HG03097 (cell line): ENCODE data around the gene TAPT1.
"Not testable (repeated sequence)": the region's sequence is repeated elsewhere in the genome, so short reads cannot be mapped to it uniquely, and the experiment has no call there.

Experiments used
- ATAC-seq: cut with Tn5 transposase; IDR thresholded peaks from one replicate; pipeline ENCODE4 v1.9.1; 2021; ENCODE audit not compliant: unreplicated experiment, low FRiP score

TAPT1 gene, protein sequence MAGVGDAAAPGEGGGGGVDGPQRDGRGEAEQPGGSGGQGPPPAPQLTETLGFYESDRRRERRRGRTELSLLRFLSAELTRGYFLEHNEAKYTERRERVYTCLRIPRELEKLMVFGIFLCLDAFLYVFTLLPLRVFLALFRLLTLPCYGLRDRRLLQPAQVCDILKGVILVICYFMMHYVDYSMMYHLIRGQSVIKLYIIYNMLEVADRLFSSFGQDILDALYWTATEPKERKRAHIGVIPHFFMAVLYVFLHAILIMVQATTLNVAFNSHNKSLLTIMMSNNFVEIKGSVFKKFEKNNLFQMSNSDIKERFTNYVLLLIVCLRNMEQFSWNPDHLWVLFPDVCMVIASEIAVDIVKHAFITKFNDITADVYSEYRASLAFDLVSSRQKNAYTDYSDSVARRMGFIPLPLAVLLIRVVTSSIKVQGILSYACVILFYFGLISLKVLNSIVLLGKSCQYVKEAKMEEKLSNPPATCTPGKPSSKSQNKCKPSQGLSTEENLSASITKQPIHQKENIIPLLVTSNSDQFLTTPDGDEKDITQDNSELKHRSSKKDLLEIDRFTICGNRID

DNA sequence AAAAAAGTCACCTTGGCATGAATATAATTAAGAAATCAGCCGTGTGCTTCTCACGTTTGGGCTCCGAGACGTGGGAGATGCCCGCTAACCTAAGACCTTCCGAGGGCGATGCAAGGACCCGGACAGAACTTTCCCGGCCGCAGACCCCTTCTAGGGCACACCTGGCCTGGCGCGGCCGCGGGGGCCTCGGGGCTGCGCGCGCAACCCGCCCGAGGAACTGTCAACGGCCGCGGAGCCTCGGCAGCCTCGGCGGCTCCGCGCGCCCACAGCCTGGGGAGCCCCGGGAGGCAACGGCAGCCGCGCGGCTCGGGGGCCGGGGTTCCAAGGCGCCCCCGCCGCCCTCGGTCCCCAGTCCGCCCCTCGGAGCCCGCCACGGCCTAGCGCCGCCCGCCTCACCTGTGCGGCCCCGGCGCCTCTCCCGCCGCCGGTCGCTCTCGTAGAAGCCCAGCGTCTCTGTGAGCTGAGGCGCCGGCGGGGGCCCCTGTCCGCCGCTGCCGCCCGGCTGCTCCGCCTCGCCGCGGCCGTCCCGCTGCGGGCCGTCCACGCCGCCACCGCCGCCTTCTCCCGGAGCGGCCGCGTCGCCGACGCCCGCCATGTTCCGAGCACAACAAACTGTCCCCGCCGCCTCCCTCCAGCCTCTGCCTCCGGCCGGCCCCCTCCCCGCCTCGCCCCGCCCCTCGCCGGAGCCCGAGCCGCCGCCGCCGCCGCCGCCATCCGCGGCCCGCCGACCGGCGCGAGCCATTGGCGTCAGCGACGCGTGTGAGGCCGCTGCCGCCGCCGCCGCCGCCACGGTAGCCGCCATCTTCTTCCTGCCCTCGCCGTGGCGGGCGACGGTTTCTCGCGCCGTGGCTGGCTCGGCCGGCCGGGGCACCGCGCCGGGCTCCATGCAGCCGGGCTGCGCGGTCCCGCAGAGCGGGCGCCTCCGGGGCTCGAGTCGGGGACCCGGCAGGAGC is at the start of gene TAPT1:
TSS of gene TAPT1 (minus strand) at position 609 of the 953 bp plus-strand sequence. CDS start at position 595, 14 bp downstream.
- peak; percentile 67 for ATAC-seq

DNA sequence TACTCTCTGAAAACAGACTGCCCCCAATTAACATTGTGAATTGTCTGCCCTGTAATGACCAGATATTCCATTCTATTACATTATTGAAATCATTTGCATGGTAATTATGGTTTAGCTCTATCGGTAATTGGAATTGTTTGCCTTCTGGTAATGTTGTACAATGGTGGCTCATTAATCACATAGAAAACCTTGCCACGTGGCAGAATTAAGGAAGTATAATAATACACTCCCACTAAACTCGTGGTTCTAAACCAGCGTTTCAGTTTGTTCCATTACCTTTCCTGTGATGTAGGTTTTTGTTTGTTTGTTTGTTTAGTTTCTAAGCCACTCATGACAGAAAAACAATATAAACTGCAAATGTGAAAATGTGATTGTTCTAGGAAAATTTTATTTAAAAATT is 45.1 kb upstream of the TAPT1 start:
- ATAC-seq: no peak

DNA sequence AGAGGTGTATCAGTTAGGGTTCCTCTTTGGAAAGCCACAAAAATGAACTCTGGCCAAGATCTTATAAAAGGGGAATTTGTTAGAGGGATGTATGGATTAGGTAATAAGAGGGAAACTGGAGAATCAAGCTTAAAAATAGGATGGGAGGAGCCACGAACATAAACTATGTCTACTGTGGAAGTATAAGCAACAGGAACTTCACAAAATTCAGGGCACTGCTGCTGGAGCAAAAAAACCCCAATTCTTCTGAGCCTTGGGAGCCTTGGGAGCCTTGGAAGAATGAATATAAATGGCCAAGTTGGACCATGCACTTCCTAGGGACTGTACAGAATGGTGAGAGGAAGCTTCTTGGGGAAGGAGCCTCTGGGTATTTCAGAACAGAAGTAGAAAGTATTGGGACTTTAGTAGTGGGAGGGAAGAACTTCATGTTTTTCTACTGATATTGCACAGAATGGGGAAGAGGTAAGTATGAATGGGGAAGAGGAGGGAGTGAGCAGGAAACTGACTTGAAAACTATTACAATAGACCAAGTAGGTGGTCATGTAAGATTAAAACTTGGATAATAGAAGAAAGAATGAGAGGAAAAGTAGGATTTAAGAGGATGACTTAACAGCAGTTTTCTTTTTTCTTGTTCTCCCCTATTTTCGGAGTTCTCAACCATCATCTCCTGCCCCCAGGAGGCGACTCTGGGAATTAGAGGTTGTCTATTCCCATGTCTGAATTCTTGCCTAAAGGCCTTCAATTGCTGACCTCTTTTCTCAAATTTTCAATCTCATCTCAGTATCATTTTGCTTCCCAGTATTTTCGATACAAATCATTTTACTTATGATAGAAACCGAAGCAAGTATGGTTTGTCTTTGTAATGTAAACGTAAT is 44.4 kb upstream of the TAPT1 start:
- no peak for ATAC-seq

DNA sequence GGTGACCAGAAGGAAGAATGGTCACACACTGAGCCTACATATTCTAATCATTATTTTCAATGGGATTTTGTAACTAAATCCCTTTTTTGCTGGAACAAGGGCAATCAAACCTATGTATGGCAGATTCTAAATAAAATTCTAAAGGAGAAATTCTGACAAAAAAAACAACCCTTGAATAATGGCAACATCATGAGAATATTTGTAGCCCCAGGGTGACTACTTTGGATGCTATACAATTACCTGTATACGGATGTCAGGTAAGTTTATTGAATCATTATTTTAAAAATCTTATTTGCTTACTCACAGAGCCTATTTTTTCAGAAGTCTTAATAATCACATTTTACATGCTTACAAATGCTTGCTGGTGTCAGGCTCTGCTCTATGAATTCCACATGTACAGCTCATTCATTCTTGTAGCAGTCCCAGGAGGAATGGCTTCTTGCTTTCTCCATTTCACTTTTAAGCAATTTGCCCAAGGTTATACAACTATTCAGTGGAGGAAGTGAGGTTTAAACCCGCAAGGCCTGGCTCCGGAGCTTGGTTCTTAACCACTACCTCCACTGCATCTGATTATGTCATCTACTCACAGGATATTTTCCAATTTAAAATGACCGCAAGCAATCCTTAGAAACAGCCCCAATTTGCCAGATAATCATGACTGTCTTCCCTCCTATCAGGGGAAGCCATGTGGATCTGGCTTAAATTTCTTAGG is 43.6 kb upstream of the TAPT1 start:
- ATAC-seq: not testable (repeated sequence)

DNA sequence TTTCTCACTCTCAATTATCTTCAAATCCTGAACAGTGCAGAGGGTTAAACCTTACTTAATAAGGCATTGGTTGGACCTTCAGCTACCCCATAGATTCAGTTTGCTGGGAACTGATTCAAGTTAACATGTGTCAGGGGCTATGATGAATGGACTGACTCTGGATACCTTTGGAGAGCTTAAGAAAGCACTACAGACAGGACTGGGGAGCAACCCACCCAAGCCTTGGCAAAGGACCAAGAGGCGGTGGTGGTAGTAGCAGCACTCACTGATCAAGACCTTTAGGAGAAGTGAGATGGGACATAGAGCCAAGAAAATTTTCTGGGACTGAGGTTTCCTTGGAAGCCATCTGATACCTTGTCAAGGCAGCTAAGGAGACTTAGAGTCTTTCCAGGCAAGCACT is 43.0 kb upstream of the TAPT1 start:
- no peak for ATAC-seq

DNA sequence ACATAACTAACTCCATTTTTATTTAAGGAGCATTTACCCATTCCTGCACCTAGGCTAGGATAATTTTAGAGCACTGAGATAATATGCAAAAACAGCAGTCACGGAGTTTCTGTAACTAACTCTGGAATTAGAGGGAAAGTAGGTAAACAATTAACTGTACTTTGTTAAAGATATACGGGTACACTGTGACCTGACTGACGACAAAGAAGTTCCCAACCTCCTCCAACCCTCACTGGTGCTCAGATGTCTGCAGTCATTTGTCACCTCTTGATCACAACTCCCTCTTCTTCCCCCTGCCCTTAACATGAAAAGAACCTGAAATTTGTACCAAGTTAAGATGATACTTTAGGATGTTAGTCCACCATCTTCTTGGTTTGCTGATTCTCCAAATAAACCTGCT is 42.0 kb upstream of the TAPT1 start:
- ATAC-seq: no peak

DNA sequence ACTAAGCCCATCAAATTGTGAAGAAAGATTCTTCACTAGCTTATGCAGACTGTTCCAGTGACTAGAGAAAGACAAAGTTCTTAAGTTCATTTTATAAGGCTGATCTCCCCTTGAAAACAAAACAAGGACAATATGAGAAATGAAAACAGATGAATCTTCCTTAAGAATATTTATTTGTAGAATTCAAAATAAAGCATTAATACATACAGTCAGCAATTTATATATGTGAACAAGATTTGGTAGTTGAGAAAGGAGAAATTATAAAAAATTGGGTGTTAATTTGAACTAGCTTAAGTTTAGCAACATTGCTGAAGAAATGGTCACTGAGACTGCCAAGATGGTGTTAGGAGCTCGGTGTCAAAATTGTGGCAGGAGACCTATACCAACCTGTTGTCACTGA is 41.4 kb upstream of the TAPT1 start:
- ATAC-seq: no peak

DNA sequence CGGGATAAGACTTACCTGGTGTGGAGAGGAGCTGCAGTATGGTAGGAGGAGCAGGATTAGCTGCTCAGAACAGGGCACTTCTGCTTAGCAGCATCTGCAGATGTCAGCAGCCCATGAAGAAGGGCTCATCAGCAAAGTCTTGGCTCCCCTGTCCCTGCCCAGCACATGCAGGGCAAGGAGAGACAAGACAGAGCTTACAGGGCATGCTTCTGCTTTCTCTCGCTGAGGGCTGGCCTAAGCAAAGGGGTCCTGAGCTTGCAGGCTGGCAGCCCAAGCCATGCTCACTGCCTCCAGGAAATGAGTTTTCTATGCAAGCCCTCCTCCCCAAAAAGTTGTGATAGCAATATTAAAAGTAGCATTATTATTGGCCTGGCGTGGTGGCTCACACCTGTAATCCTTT is 39.5 kb upstream of the TAPT1 start:
- ATAC-seq: no peak

DNA sequence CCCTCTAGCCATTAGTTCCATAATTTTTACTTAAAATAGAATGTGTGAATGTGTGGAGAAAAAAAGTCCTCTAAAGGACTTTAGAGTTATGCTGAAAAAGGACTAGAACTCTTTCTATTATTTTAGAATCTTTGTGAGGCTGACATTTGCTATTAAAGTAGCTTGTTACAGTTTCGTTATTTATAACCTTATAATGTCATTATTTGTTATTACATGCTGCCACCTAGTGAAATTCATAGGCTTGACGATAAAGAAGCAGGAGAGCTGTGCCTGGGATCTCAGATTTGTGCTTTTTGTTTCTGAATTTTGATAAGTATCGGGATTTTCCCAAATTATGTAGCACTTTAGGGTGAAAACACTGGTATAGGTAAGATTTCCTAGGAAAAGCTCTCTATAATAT is 38.5 kb upstream of the TAPT1 start:
- no peak for ATAC-seq

DNA sequence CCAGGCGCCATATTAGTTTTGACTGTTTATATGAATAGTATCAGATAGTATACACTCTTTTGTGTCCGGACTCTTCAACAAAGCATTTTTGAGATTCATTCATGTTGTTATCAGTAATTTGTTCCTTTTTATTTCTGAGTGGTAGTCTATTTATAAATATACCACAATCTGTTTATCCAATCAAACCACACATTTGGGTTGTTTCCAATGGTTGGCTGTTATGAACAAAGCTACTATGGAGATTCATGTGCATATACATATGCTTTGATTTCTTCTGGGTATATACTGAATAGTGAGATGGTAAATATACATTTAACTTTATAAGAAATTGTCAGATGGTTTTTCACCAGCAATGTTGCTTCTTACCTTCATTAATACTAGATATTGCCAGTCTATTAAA is 36.8 kb upstream of the TAPT1 start:
- ATAC-seq: no peak

DNA sequence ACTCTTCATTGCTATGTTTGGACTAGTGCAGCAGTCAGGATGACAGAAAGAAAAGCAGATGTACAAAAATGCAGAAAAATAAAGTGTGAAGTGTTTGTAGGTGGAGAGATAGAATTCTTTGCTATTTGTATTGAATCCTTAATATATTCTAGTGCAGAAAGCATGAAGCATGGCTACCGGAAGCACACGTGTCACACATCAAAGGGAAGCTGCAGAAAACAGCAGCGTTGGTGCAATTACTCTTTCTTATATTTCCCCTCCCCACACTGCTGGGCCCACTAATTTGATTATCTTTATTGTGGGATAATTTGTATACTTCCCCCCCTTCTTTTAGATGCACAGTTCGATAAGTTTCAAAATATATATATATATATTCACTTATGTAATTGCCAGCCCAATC is 35.9 kb upstream of the TAPT1 start:
- no peak for ATAC-seq

DNA sequence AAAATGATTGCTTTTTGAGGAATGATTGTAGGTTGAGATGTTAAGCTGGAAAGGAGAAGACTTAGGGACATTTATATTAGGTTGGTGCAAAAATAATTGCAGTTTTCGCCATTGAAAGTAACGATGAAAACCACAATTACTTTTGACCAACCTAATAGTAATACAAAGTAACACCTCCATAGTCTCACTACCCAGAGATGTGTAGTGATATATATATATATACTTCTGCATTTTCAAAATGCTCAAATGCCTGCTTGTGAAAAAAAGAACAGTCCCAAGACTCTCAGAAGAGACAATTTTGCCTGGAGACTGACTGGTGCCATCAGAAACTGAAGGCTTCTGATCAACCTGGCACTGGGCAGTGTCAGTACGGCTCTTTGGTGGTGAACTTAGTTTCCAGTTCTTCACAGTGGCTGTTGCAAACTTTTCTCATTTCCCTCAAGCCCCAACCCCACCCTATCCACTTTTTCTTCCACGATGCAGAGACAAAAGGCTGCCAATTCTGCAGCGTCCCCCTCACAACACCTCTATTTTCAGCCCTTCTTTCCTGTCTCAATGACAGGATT is 35.1 kb upstream of the TAPT1 start:
- no peak for ATAC-seq

DNA sequence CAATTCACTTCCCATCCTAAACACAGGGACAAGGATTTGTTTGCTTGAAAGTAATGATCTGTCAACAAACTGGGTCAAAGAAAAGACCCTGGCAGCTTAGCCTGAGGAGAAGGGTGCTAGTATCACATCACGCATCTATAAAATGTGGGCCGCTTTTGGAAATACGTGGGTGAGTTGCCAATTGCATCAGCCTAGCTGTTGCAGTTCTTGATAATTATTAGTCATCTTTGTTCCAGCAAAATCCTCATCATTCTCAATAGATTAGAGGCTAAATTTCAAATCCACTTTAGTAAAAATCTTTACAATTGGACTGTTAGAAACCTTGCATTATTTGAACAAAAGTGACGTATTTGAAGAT is 33.6 kb upstream of the TAPT1 start:
- no peak for ATAC-seq

DNA sequence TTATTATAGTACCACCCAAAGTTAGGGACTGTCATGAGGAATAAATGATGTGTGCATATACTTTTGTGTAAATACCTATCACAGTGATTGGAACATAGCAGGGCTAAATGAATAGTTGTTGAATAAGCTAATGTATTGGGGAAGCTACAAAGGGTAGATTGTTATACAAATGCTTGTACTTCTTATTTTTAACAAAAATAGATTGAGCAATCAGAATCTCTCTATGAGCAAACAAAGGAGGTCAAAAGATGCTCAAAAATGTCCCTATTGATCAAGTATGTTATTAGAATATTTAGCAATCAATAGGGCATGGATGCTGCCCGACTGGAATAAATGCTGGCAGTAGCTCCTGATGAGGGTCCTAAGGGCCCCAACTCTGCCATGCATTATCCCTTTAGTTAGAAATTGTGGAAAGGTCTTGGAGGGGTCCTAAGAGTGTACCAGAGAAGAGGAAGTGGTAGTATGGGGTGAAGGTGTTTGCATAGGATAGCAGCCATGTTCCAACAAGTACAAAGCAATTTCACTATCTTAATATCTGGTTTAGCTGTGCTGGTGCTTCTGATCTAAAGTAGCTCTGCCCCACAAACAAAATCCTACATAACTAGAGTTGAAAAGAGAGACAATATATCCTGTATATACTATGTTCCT is 33.1 kb upstream of the TAPT1 start:
- no peak for ATAC-seq

DNA sequence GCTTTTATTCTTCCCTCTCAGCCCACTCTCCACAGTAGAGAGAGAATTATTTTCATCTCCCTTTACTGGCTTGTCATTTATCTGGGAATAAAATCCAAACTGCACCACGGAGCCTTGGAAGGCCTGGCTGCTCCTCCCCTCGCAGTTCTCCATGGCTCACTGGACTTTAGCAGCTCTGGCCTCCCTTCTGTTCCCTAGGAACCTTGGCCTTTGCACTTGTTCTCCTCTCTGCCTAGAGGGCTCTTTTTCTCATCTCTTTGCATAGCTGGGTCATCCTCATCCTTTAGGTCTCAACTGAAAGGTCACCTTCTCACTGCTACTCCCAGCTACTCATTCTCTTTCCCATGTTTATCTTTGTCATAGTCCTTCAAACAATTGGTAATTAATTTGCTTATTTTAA is 31.3 kb upstream of the TAPT1 start:
- no peak for ATAC-seq

DNA sequence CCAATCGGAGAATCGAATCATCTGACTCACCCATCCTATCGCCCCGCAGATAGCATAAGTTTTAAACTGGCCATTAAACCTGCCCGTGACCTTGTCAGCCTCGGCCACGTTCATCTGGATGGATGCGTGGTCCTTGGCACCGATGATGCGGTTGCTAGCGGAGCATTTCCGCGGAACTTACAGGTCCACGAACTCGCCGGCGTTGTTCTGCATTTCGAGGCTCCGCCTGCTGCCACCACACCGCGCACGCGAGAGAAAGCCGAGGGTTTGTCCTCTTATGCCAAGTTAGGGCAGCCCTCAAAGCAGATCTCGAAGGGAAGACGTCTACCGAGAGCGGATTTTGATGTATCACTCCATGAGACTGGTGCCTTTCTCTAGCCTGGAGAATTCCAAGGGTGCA is 30.1 kb upstream of the TAPT1 start:
- ATAC-seq: no peak

DNA sequence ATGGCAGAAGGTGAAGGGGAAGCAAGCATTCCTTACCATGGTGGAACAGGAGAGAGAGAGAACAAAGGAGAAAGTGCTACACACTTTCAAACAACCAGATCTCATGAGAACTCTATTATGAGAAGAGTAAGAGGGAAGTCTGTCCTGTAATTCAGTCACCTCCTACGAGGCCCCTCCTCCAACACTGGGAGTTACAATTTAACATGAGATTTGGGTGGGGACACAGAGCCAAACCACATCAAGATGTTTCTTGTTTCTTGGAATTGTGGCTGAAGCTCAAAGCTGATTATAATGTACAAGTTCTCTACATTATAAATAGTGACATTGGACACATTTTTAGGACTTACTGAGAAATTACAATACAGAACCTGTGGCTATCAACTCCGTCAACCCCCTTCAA is 29.5 kb upstream of the TAPT1 start:
- ATAC-seq: no peak

DNA sequence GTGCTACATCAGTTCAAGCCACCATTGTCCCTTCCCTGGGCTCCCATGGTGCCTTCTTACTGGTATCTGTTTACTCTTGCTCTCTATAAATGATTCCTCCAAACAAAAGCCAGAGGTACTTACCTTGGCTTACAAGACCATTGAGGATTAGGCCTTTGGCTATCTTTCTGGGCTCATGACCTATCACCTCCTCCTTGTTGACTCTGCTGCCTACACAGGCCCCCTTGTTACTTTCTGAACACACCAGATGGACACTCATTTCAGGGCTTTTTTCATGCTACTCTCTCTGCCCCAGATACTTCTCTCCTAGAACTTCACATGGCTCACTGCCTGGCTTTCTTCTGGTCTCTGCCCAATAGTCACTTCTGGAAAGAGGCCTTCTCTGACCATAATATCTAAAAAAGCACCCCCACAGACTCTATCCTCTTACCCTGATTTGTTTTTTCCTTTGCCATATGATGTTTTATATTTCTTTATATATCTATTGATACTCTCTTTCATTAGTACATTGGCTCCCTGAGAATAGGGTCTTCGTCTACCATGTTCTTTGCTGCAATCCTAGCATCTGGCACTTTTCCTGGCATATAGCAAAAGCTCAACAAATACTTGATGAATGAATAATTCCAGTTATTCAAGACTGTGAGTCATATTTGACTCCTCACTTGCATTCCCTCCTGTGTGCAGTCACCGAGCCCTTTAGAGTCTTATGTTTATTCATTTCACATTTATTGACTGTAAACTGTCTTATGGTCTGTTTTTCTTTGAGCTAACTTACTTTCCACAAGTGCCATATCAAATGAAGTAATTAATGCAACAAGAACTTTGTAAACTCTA is 27.1 kb upstream of the TAPT1 start:
- no peak for ATAC-seq
